A549 (cell line): ENCODE data around the gene EIF1B.

Experiments
- BHLHE40 ChIP-seq: IDR thresholded peaks from 2 replicates; pipeline ENCODE4 v1.6.1; 2012; ENCODE audit warnings: low read depth, low read length, inconsistent platforms
- CEBPB ChIP-seq, 2 experiments: fragments of >200 bp in 1 of 2; sonication (Bioruptor Twin) in 1 of 2; formaldehyde crosslinking in 1 of 2; IDR thresholded peaks; 2 replicates each; pipeline ENCODE4 v1.6.1; 2012 to 2016
- EHMT2 ChIP-seq: fragments of 200-600 bp; sonication (generic); IDR thresholded peaks from 2 replicates; pipeline ENCODE4 v1.6.1; 2016; ENCODE audit warnings: antibody characterized with exemption, low read depth, mild to moderate bottlenecking, moderate library complexity
- EP300 ChIP-seq, 2 experiments: fragments of >200 bp; sonication (Bioruptor Twin); formaldehyde crosslinking; IDR thresholded peaks; 2 replicates in 1 of 2; 3 replicates in 1 of 2; pipeline ENCODE4 v1.6.1; 2016 to 2017
- ESRRA ChIP-seq: fragments of 150-350 bp; IDR thresholded peaks from 2 replicates; pipeline ENCODE4 v1.6.1; 2014; ENCODE audit warnings: mild to moderate bottlenecking, low read length, borderline replicate concordance
- MAFK ChIP-seq: fragments of 450-650 bp; IDR thresholded peaks from 2 replicates; pipeline ENCODE4 v1.6.1; 2014; ENCODE audit not compliant: partially characterized antibody
- NPAS2 ChIP-seq: fragments of 250-450 bp; sonication (Bioruptor Pico); IDR thresholded peaks from 2 replicates; pipeline ENCODE4 v1.8.0; 2022; ENCODE audit warnings: mild to moderate bottlenecking, moderate library complexity, borderline replicate concordance
- POLR2A ChIP-seq: IDR thresholded peaks from 2 replicates; pipeline ENCODE4 v1.6.1; 2012; ENCODE audit warnings: mild to moderate bottlenecking, low read length
- POLR2AphosphoS2 ChIP-seq: conservative IDR thresholded peaks from 2 replicates; pipeline ENCODE4 v1.6.1; 2012; ENCODE audit warnings: low read length, improper control_type of control experiment, inconsistent platforms
- RAD21 ChIP-seq, 2 experiments: fragments of >200 bp in 1 of 2; sonication (Bioruptor Twin) in 1 of 2; formaldehyde crosslinking in 1 of 2; IDR thresholded peaks in 1 of 2; conservative IDR thresholded peaks in 1 of 2; 2 replicates in 1 of 2; 3 replicates in 1 of 2; pipeline ENCODE4 v1.6.1; 2012 to 2018; ENCODE audit warnings: inconsistent platforms in 1 of 2
- SMC3 ChIP-seq: fragments of >200 bp; sonication (Bioruptor Twin); formaldehyde crosslinking; IDR thresholded peaks from 3 replicates; pipeline ENCODE4 v1.6.1; 2018; ENCODE audit warnings: inconsistent platforms
- TF ChIP-seq, protein P1 (sequence below): fragments of >200 bp; sonication (Bioruptor Twin); formaldehyde crosslinking; IDR thresholded peaks from 3 replicates; pipeline ENCODE4 v1.5.1; 2016
- TF ChIP-seq, protein P2 (sequence below): IDR thresholded peaks from 2 replicates; pipeline ENCODE4 v1.6.1; 2012
- TF ChIP-seq, protein P3 (sequence below): fragments of 200-600 bp; sonication (generic); IDR thresholded peaks from 2 replicates; pipeline ENCODE4 v1.6.1; 2016; ENCODE audit warnings: antibody characterized with exemption, mild to moderate bottlenecking, moderate library complexity

DNA sequence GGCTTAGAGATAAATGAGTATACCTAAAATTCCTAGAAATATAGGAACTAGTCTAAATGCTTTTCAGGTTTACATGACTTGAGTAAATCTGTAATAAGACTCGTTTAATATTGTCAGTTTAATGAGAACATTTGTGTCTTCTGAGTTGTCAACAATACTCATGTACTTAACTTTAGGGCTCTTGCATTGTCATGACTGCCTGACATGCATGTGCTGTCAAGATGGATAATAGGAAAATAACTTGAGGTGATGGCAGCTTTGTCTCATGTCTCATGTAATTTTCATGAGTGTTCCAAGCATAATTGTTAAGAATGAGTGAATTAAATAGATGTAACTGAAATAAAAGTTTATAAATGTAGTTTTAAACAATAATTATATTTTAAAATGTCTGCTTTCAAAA is 45.1 kb upstream of the EIF1B start:
- TF ChIP-seq, protein P1, sequence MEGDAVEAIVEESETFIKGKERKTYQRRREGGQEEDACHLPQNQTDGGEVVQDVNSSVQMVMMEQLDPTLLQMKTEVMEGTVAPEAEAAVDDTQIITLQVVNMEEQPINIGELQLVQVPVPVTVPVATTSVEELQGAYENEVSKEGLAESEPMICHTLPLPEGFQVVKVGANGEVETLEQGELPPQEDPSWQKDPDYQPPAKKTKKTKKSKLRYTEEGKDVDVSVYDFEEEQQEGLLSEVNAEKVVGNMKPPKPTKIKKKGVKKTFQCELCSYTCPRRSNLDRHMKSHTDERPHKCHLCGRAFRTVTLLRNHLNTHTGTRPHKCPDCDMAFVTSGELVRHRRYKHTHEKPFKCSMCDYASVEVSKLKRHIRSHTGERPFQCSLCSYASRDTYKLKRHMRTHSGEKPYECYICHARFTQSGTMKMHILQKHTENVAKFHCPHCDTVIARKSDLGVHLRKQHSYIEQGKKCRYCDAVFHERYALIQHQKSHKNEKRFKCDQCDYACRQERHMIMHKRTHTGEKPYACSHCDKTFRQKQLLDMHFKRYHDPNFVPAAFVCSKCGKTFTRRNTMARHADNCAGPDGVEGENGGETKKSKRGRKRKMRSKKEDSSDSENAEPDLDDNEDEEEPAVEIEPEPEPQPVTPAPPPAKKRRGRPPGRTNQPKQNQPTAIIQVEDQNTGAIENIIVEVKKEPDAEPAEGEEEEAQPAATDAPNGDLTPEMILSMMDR, result no peak
- TF ChIP-seq CEBPB (IDR thresholded peaks at IDR 0.05) (no peak), POLR2A (no peak), SMC3 (no peak), ESRRA (no peak), POLR2AphosphoS2 (no peak), BHLHE40 (no peak), EP300 (IDR thresholded peaks at IDR 0.05) (no peak), NPAS2 (CRISPR knock-in tag) (no peak), MAFK (no peak), RAD21 (conservative IDR thresholded peaks at IDR 0.05 in 1 of 2, IDR thresholded peaks at IDR 0.05 in 1 of 2) (no peak), EHMT2 (no peak)
- TF ChIP-seq, protein P2, sequence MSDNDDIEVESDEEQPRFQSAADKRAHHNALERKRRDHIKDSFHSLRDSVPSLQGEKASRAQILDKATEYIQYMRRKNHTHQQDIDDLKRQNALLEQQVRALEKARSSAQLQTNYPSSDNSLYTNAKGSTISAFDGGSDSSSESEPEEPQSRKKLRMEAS, result no peak
- TF ChIP-seq, protein P3, sequence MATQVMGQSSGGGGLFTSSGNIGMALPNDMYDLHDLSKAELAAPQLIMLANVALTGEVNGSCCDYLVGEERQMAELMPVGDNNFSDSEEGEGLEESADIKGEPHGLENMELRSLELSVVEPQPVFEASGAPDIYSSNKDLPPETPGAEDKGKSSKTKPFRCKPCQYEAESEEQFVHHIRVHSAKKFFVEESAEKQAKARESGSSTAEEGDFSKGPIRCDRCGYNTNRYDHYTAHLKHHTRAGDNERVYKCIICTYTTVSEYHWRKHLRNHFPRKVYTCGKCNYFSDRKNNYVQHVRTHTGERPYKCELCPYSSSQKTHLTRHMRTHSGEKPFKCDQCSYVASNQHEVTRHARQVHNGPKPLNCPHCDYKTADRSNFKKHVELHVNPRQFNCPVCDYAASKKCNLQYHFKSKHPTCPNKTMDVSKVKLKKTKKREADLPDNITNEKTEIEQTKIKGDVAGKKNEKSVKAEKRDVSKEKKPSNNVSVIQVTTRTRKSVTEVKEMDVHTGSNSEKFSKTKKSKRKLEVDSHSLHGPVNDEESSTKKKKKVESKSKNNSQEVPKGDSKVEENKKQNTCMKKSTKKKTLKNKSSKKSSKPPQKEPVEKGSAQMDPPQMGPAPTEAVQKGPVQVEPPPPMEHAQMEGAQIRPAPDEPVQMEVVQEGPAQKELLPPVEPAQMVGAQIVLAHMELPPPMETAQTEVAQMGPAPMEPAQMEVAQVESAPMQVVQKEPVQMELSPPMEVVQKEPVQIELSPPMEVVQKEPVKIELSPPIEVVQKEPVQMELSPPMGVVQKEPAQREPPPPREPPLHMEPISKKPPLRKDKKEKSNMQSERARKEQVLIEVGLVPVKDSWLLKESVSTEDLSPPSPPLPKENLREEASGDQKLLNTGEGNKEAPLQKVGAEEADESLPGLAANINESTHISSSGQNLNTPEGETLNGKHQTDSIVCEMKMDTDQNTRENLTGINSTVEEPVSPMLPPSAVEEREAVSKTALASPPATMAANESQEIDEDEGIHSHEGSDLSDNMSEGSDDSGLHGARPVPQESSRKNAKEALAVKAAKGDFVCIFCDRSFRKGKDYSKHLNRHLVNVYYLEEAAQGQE, result no peak
